NB4 (cell line): ENCODE measurements around the gene PON1.

Experiments used
- POLR2A ChIP-seq: IDR thresholded peaks from 2 replicates; pipeline ENCODE4 v1.6.1; 2011; ENCODE audit warnings: mild to moderate bottlenecking; ENCODE audit not compliant: insufficient read length; ENCODE audit errors: extremely low read depth
- TF ChIP-seq, protein P1 (sequence below): IDR thresholded peaks from one replicate; pipeline ENCODE4 v1.5.1; 2012; ENCODE audit warnings: low read depth, low read length

DNA sequence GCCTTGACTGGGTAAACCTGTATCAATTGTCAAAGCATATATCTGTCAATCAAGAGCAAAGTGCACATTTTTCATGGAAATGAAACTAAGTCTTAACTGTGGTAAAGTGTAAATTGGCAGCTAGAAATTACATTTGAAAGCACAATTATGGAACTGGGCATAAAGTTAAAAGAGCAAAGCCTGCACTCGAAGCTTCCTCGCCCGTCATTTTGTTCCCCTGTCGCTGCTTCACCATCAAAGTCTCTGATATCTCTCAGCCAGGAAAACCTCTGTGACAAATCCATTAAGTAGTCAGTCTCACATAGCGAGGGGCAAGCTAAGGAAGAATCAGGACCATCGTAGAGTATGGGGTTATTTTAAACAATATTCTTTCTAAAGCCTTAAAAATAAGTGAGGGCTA lies 27.9 kb downstream of the PON1 start:
- TF ChIP-seq, protein P1, sequence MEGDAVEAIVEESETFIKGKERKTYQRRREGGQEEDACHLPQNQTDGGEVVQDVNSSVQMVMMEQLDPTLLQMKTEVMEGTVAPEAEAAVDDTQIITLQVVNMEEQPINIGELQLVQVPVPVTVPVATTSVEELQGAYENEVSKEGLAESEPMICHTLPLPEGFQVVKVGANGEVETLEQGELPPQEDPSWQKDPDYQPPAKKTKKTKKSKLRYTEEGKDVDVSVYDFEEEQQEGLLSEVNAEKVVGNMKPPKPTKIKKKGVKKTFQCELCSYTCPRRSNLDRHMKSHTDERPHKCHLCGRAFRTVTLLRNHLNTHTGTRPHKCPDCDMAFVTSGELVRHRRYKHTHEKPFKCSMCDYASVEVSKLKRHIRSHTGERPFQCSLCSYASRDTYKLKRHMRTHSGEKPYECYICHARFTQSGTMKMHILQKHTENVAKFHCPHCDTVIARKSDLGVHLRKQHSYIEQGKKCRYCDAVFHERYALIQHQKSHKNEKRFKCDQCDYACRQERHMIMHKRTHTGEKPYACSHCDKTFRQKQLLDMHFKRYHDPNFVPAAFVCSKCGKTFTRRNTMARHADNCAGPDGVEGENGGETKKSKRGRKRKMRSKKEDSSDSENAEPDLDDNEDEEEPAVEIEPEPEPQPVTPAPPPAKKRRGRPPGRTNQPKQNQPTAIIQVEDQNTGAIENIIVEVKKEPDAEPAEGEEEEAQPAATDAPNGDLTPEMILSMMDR, result no peak
- no peak for TF ChIP-seq POLR2A
